GM12878 (cell line): ENCODE data around the gene PPP1R13L. TPM values are rescaled to one million over a fixed set of nuclear protein-coding genes. Genes with fewer than 3 reads are reported as not detected.

Source experiments
- BACH1 ChIP-seq: fragments of 450-650 bp; IDR thresholded peaks from 2 replicates; pipeline ENCODE4 v1.6.1; 2017; ENCODE audit warnings: mild to moderate bottlenecking, borderline replicate concordance
- BCL3 ChIP-seq: IDR thresholded peaks from 2 replicates; pipeline ENCODE4 v1.6.1; 2011; ENCODE audit warnings: borderline replicate concordance, low read depth, mild to moderate bottlenecking, moderate library complexity, low read length; ENCODE audit not compliant: insufficient read depth, poor library complexity, severe bottlenecking
- BMI1 ChIP-seq: fragments of 450-650 bp; IDR thresholded peaks from 2 replicates; pipeline ENCODE4 v1.6.1; 2016; ENCODE audit warnings: mild to moderate bottlenecking, moderate library complexity, borderline replicate concordance
- CREM ChIP-seq: IDR thresholded peaks from 2 replicates; pipeline ENCODE4 v1.6.1; 2014; ENCODE audit warnings: antibody characterized with exemption, low read depth
- GATAD2B ChIP-seq: fragments of 450-650 bp; conservative IDR thresholded peaks from 2 replicates; pipeline ENCODE4 v1.6.1; 2017; ENCODE audit warnings: low read depth, mild to moderate bottlenecking, moderate library complexity
- HCFC1 ChIP-seq: fragments of 150-350 bp; IDR thresholded peaks from 2 replicates; pipeline ENCODE4 v1.6.1; 2014; ENCODE audit warnings: low read length
- LARP7 ChIP-seq: fragments of 450-650 bp; IDR thresholded peaks from 2 replicates; pipeline ENCODE4 v1.6.1; 2017; ENCODE audit warnings: mild to moderate bottlenecking
- NBN ChIP-seq: fragments of 450-650 bp; IDR thresholded peaks from 2 replicates; pipeline ENCODE4 v1.6.1; 2016
- RB1 ChIP-seq: fragments of 450-650 bp; formaldehyde crosslinking; IDR thresholded peaks from 2 replicates; pipeline ENCODE4 v1.6.1; 2017; ENCODE audit warnings: mild to moderate bottlenecking, borderline replicate concordance
- RCOR1 ChIP-seq: conservative IDR thresholded peaks from 2 replicates; pipeline ENCODE4 v1.6.1; 2012; ENCODE audit warnings: low read depth, low read length, improper control_type of control experiment
- RELB ChIP-seq: fragments of 450-650 bp; IDR thresholded peaks from 2 replicates; pipeline ENCODE4 v1.6.1; 2017; ENCODE audit warnings: low read depth, mild to moderate bottlenecking, moderate library complexity
- SKIL ChIP-seq: fragments of 450-650 bp; IDR thresholded peaks from 2 replicates; pipeline ENCODE4 v1.6.1; 2017; ENCODE audit warnings: mild to moderate bottlenecking, low read depth, inconsistent platforms; ENCODE audit not compliant: poor library complexity, severe bottlenecking
- SP1 ChIP-seq: IDR thresholded peaks from one replicate; pipeline ENCODE4 v1.6.1; 2011; ENCODE audit warnings: low read depth, low read length
- SREBF2 ChIP-seq: IDR thresholded peaks from 2 replicates; pipeline ENCODE4 v1.6.1; 2012; ENCODE audit warnings: mild to moderate bottlenecking, low read length
- YBX1 ChIP-seq: fragments of 450-650 bp; IDR thresholded peaks from 2 replicates; pipeline ENCODE4 v1.6.1; 2016; ENCODE audit warnings: antibody characterized with exemption
- ZNF622 ChIP-seq: fragments of 450-650 bp; IDR thresholded peaks from 2 replicates; pipeline ENCODE4 v1.6.1; 2017; ENCODE audit warnings: mild to moderate bottlenecking, inconsistent platforms
- polyA plus RNA-seq, 11 experiments: library from polyadenylated mRNA; depleted of rRNA in 4 of 11; unstranded in 6 of 11; stranded (reverse) in 5 of 11; fragments of >200 nt; fragmentation: Nextera tagmentation in 4 of 11; fragmentation: Illumina TruSeq in 1 of 11; extraction: Ambion mirVana in 4 of 11; extraction: Trizol in 1 of 11; gene quantifications; 1 replicate in 1 of 11; 2 replicates in 10 of 11; pipeline versions ENCODE4 v1.2.1 to v1.2.3, GENCODE V29; 2011 to 2016; ENCODE audit warnings: inconsistent platforms in 2 of 11, missing spikeins in 2 of 11, low read depth in 1 of 11
- total RNA-seq, 4 experiments: library from RNA; depleted of rRNA in 3 of 4; stranded (reverse); fragments of >200 nt in 3 of 4; fragmentation: Illumina TruSeq in 1 of 4; extraction: Trizol in 1 of 4; gene quantifications; 2 replicates each; pipeline versions ENCODE4 v1.2.1 to v1.2.3, GENCODE V29; 2013 to 2021
- TF ChIP-seq, protein P1 (sequence below): fragments of 450-650 bp; IDR thresholded peaks from 2 replicates; pipeline ENCODE4 v1.6.1; 2017; ENCODE audit warnings: mild to moderate bottlenecking, moderate library complexity
- TF ChIP-seq, protein P2 (sequence below), 3 experiments: IDR thresholded peaks in 2 of 3; conservative IDR thresholded peaks in 1 of 3; 2 replicates each; pipeline ENCODE4 v1.5.1; 2011; ENCODE audit warnings: low read depth in 3 of 3, low read length in 3 of 3, mild to moderate bottlenecking in 3 of 3, control low read depth in 2 of 3, moderate library complexity in 2 of 3, inconsistent platforms in 1 of 3, mixed read lengths in 1 of 3; ENCODE audit not compliant: control insufficient read depth in 2 of 3, insufficient read depth in 1 of 3; ENCODE audit errors: extremely low read depth in 1 of 3

PPP1R13L gene
- total and polyA plus RNA-seq, 10 of the 15 experiments (the other 5 are each of a cell fraction or from before 2014, with no cell fraction given), result 0.40 to 10.0 (median 2.5) TPM

DNA sequence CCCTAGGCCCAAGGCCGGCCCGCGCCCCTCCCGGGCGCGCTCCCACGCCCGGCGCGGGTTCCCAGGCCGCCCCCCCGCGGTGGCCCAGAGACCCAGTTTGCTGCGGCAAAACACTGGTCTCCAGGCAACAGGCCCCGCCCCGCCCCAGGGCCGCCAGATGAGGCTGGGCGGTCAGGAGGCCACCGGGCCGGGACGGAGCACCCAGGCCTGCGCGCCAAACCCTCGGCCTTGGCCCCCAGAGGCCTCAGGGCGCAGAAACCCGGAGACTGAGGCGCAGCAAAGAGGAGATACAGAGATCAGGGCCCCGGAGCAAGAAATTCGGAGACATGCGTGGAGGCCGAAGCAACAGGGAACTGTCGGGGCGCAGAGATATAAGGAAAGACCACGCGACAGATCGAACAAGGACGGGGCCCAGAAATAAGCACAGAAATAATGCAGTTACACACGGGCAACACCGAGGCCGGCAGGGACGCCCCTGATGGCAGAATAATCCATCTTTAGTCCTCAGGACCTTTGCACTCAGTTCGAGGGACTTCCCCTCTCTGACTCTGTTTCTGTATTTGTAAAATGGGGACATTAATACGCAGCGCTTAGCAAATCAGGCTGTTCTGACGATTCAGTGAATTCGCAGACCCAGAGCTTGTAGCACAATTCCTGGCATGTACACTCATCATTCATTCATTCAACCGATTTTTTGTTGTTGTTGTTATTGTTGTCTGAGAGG, 39.6 kb upstream of the PPP1R13L start (continued):
- TF ChIP-seq SKIL (no peak), SP1 (no peak), HCFC1 (peak; percentile 17; the same call in 1 of the 2 replicates), RELB (no peak), SREBF2 (no peak), RCOR1 (no peak), CREM (no peak), GATAD2B (peak; percentile 50), BACH1 (peak; percentile 76; the same call in 1 of the 2 replicates), YBX1 (no peak), ZNF622 (no peak), NBN (0 out of 2 replicates have a peak, but pooled peaks have one; percentile 45), BCL3 (no peak), LARP7 (0 out of 2 replicates have a peak, but pooled peaks have one; percentile 20), BMI1 (peak; percentile 81), RB1 (peak; percentile 59; the same call in 1 of the 2 replicates)
- TF ChIP-seq, protein P1, sequence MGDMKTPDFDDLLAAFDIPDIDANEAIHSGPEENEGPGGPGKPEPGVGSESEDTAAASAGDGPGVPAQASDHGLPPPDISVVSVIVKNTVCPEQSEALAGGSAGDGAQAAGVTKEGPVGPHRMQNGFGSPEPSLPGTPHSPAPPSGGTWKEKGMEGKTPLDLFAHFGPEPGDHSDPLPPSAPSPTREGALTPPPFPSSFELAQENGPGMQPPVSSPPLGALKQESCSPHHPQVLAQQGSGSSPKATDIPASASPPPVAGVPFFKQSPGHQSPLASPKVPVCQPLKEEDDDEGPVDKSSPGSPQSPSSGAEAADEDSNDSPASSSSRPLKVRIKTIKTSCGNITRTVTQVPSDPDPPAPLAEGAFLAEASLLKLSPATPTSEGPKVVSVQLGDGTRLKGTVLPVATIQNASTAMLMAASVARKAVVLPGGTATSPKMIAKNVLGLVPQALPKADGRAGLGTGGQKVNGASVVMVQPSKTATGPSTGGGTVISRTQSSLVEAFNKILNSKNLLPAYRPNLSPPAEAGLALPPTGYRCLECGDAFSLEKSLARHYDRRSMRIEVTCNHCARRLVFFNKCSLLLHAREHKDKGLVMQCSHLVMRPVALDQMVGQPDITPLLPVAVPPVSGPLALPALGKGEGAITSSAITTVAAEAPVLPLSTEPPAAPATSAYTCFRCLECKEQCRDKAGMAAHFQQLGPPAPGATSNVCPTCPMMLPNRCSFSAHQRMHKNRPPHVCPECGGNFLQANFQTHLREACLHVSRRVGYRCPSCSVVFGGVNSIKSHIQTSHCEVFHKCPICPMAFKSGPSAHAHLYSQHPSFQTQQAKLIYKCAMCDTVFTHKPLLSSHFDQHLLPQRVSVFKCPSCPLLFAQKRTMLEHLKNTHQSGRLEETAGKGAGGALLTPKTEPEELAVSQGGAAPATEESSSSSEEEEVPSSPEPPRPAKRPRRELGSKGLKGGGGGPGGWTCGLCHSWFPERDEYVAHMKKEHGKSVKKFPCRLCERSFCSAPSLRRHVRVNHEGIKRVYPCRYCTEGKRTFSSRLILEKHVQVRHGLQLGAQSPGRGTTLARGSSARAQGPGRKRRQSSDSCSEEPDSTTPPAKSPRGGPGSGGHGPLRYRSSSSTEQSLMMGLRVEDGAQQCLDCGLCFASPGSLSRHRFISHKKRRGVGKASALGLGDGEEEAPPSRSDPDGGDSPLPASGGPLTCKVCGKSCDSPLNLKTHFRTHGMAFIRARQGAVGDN, result no peak
- TF ChIP-seq, protein P2, sequence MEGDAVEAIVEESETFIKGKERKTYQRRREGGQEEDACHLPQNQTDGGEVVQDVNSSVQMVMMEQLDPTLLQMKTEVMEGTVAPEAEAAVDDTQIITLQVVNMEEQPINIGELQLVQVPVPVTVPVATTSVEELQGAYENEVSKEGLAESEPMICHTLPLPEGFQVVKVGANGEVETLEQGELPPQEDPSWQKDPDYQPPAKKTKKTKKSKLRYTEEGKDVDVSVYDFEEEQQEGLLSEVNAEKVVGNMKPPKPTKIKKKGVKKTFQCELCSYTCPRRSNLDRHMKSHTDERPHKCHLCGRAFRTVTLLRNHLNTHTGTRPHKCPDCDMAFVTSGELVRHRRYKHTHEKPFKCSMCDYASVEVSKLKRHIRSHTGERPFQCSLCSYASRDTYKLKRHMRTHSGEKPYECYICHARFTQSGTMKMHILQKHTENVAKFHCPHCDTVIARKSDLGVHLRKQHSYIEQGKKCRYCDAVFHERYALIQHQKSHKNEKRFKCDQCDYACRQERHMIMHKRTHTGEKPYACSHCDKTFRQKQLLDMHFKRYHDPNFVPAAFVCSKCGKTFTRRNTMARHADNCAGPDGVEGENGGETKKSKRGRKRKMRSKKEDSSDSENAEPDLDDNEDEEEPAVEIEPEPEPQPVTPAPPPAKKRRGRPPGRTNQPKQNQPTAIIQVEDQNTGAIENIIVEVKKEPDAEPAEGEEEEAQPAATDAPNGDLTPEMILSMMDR (IDR thresholded peaks at IDR 0.05 in 2 of 3, conservative IDR thresholded peaks at IDR 0.05 in 1 of 3; ENCODE audit: control insufficient read depth in 2 of 3, extremely low read depth in 1 of 3, insufficient read depth in 1 of 3, low read depth in 3 of 3, low read length in 3 of 3), result peak in 1 of 3 experiments; percentile 28; a peak in 2 of 6 replicates
